ENCODE measurements around the gene BID.

Gene BID

DNA sequence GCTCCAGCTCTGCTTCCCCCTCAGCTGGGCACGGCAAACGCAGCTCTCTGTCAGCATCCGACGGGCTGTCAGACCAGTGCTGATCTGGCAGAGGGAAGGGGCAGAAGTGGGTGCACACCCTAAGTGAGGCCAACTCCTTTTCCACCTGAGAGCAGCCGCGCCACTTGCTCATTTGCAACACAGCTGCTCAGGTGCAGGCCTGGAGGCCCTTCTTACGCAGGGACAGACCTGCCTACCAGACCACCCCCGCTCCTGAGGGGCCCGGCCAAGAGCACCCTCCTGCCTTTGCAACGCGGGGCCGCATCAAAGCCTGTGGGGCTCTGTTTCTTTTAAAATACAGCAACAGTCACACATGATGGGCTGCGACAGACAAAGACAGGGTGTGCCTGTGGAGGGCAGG is 47.8 kb upstream of the BID start:
- Histone ChIP-seq H3K36me3 (ENCODE audit: insufficient read depth, low read length) (0 out of 2 replicates have a peak, but pooled peaks cover 3% of the 10 kb centered on the region), H2AFZ (ENCODE audit: low read length) (no peak overlapping the region), H3K4me2 (ENCODE audit: low read length) (no peak overlapping the region), H3K9me2 (ENCODE audit: low read depth, low read length) (no peaks in the 10 kb centered on the region), H3K79me2 (ENCODE audit: insufficient read depth, low read length) (no peaks in the 10 kb centered on the region), H4K20me1 (ENCODE audit: insufficient read depth, low read length) (no peaks in the 10 kb centered on the region), H3K4me3 (ENCODE audit: low read depth, low read length, poor library complexity, severe bottlenecking) (no peak overlapping the region), H3K9ac (ENCODE audit: low read length) (no peak overlapping the region), H3K27me3 (ENCODE audit: insufficient read depth, low read length) (no peaks in the 10 kb centered on the region), H3K27ac (ENCODE audit: low read depth, low read length, poor library complexity, severe bottlenecking) (no peak overlapping the region), H3F3A (ENCODE audit: insufficient read depth, low read length) (no peaks in the 10 kb centered on the region), H3K4me1 (ENCODE audit: insufficient read depth, low read length, severe bottlenecking) (no peaks in the 10 kb centered on the region), H3K9me3 (ENCODE audit: low read length) (no peaks in the 10 kb centered on the region)
- TF ChIP-seq, protein P1, sequence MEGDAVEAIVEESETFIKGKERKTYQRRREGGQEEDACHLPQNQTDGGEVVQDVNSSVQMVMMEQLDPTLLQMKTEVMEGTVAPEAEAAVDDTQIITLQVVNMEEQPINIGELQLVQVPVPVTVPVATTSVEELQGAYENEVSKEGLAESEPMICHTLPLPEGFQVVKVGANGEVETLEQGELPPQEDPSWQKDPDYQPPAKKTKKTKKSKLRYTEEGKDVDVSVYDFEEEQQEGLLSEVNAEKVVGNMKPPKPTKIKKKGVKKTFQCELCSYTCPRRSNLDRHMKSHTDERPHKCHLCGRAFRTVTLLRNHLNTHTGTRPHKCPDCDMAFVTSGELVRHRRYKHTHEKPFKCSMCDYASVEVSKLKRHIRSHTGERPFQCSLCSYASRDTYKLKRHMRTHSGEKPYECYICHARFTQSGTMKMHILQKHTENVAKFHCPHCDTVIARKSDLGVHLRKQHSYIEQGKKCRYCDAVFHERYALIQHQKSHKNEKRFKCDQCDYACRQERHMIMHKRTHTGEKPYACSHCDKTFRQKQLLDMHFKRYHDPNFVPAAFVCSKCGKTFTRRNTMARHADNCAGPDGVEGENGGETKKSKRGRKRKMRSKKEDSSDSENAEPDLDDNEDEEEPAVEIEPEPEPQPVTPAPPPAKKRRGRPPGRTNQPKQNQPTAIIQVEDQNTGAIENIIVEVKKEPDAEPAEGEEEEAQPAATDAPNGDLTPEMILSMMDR (IDR thresholded peaks at IDR 0.05; ENCODE audit: low read length): no peak
- TF ChIP-seq EZH2 (IDR thresholded peaks at IDR 0.05; ENCODE audit: borderline replicate concordance, low read length): no peak

DNA sequence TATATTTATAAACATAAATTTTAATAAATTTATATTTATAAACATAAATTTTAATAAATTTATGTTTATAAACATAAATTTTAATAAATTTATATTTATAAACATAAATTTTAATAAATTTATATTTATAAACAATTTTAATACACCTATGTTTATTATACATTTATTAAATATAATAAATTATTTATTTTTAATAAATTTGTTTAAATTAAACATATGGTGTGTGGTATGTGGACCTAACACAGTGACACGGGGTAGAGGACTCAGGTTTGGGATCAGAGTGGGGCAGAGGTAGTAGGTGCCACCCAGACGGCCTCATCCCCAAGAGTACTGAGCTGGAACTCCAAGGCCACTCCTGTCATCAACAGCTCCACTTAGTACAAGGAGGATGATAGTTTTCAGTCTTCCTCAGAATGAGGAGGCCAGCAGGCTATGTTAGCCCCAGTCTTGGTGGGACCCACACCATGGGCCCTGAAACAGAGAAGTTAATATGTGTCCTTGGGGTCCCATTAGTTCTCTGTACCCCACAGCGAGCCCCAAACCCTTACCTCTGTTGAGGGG is 46.7 kb upstream of the BID start:
- Histone ChIP-seq H3K4me3 (ENCODE audit: low read depth, low read length, poor library complexity, severe bottlenecking) (no peak overlapping the region), H3K79me2 (ENCODE audit: insufficient read depth, low read length) (no peaks in the 10 kb centered on the region), H3K9me3 (ENCODE audit: low read length) (no peaks in the 10 kb centered on the region), H3K36me3 (ENCODE audit: insufficient read depth, low read length) (peaks cover 3% of the 10 kb centered on the region; the same call in 1 of the 2 replicates), H3K27ac (ENCODE audit: low read depth, low read length, poor library complexity, severe bottlenecking) (no peak overlapping the region), H3F3A (ENCODE audit: insufficient read depth, low read length) (no peaks in the 10 kb centered on the region), H4K20me1 (ENCODE audit: insufficient read depth, low read length) (no peaks in the 10 kb centered on the region), H3K9me2 (ENCODE audit: low read depth, low read length) (no peaks in the 10 kb centered on the region), H3K9ac (ENCODE audit: low read length) (no peak overlapping the region), H3K4me2 (ENCODE audit: low read length) (no peak overlapping the region), H2AFZ (ENCODE audit: low read length) (no peak overlapping the region), H3K27me3 (ENCODE audit: insufficient read depth, low read length) (no peaks in the 10 kb centered on the region), H3K4me1 (ENCODE audit: insufficient read depth, low read length, severe bottlenecking) (no peaks in the 10 kb centered on the region)
- TF ChIP-seq, protein P1 (IDR thresholded peaks at IDR 0.05; ENCODE audit: low read length): no peak
- no peak for TF ChIP-seq EZH2 (IDR thresholded peaks at IDR 0.05; ENCODE audit: borderline replicate concordance, low read length)

DNA sequence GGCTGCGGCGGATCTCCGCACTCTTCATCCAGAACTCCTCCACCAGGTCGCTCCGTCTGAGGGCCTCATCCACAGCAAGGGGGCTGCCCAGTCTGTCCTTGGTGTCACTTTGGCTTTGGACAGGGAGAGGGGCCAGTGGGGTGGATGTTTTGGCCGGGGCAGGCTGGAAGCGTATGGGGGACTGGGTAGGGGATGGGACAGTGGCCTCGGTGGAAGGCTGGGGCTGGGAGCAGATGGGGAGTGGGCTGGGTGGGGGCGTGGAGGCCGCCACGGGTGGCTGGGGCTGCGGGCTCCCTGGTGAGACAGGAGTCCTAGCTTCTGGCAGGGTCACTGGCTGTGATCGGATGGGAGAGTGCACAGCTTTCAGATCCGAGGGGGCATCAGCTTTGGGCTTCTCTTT is 44.4 kb upstream of the BID start:
- Histone ChIP-seq H3K9me3 (ENCODE audit: low read length) (no peaks in the 10 kb centered on the region), H3K9me2 (ENCODE audit: low read depth, low read length) (no peaks in the 10 kb centered on the region), H3K36me3 (ENCODE audit: insufficient read depth, low read length) (peaks cover 3% of the 10 kb centered on the region; the same call in 1 of the 2 replicates), H3K27ac (ENCODE audit: low read depth, low read length, poor library complexity, severe bottlenecking) (no peak overlapping the region), H3F3A (ENCODE audit: insufficient read depth, low read length) (no peaks in the 10 kb centered on the region), H3K4me2 (ENCODE audit: low read length) (no peak overlapping the region), H2AFZ (ENCODE audit: low read length) (no peak overlapping the region), H3K27me3 (ENCODE audit: insufficient read depth, low read length) (no peaks in the 10 kb centered on the region), H3K79me2 (ENCODE audit: insufficient read depth, low read length) (no peaks in the 10 kb centered on the region), H4K20me1 (ENCODE audit: insufficient read depth, low read length) (no peaks in the 10 kb centered on the region), H3K4me1 (ENCODE audit: insufficient read depth, low read length, severe bottlenecking) (no peaks in the 10 kb centered on the region), H3K9ac (ENCODE audit: low read length) (no peak overlapping the region), H3K4me3 (ENCODE audit: low read depth, low read length, poor library complexity, severe bottlenecking) (no peak overlapping the region)
- TF ChIP-seq EZH2 (IDR thresholded peaks at IDR 0.05; ENCODE audit: borderline replicate concordance, low read length): no peak
- TF ChIP-seq, protein P1 (IDR thresholded peaks at IDR 0.05; ENCODE audit: low read length): no peak
